Cerebellar cortex (tissue), 1 donor: ENCODE measurements around the gene SLC51A.

Experiments used
- DNase-seq: peaks from one replicate; pipeline ENCODE4 v3.0.0-alpha.2; 2015; ENCODE audit warnings: low spot score

SLC51A gene

GRCh38 chr3:196215493-196216020 is 777 bp upstream of the SLC51A start:
- no peak for DNase-seq

- DNase-seq = no peak
These were observed 412 bp downstream of the SLC51A start for GRCh38 chr3:196216681-196217211.

- no peak for DNase-seq
These were observed 1.2 kb downstream of the SLC51A start for GRCh38 chr3:196217307-196218154.

- DNase-seq = no peak
These were observed 1.9 kb downstream of the SLC51A start for GRCh38 chr3:196218155-196218712.

GRCh38 chr3:196219194-196219969 is 3.0 kb downstream of the SLC51A start:
- DNase-seq = peak; percentile 86

GRCh38 chr3:196219970-196220311 is 3.6 kb downstream of the SLC51A start:
- no peak for DNase-seq

- DNase-seq = no peak
These were observed 4.3 kb downstream of the SLC51A start for GRCh38 chr3:196220587-196220986.

- DNase-seq = no peak
These were observed 4.7 kb downstream of the SLC51A start for GRCh38 chr3:196220991-196221390.

- DNase-seq = no peak
These were observed 6.7 kb downstream of the SLC51A start for GRCh38 chr3:196222876-196223595.

GRCh38 chr3:196225086-196225485 is 8.8 kb downstream of the SLC51A start:
- no peak for DNase-seq

- no peak for DNase-seq
These were observed 9.5 kb downstream of the SLC51A start for GRCh38 chr3:196225763-196226364.

GRCh38 chr3:196227121-196227561 is 10.8 kb downstream of the SLC51A start:
- no peak for DNase-seq

- DNase-seq = peak; percentile 21
These were observed 11.5 kb downstream of the SLC51A start for GRCh38 chr3:196227629-196228493.

- DNase-seq = no peak
These were observed 16.0 kb downstream of the SLC51A start for GRCh38 chr3:196232154-196232881.

- DNase-seq = no peak
These were observed 16.5 kb downstream of the SLC51A start for GRCh38 chr3:196232882-196233251.

- no peak for DNase-seq
These were observed 19.3 kb downstream of the SLC51A start for GRCh38 chr3:196235452-196236122.

- no peak for DNase-seq
These were observed 19.9 kb downstream of the SLC51A start for GRCh38 chr3:196236223-196236622.

- no peak for DNase-seq
These were observed 20.9 kb downstream of the SLC51A start for GRCh38 chr3:196237203-196237602.
